Activated CD4-positive, alpha-beta memory T cell treated with anti-CD3 and anti-CD28 coated beads for 36 hours (primary cell): ENCODE data around the gene AMZ1. TPM values are rescaled to one million over a fixed set of nuclear protein-coding genes. Genes with fewer than 3 reads are reported as not detected.
"Not testable (repeated sequence)": the region's sequence is repeated elsewhere in the genome, so short reads cannot be mapped to it uniquely, and the experiment has no call there.

ENCODE experiments used
- CTCF ChIA-PET: fragments of 350-600 bp; sonication (Branson Sonifier 250); formaldehyde crosslinking; loops from one replicate; lab custom pipeline; 2021; ENCODE audit warnings: antibody characterized with exemption, inconsistent platforms; lab: Charles Lee
- POLR2A ChIA-PET: fragments of 350-600 bp; sonication (Branson Sonifier 250); formaldehyde crosslinking; loops from one replicate; lab custom pipeline; 2021; ENCODE audit warnings: antibody characterized with exemption; lab: Charles Lee
- DNase-seq: peaks from one replicate; pipeline ENCODE4 v3.0.0-alpha.2; 2020
- H3K27ac Mint-ChIP-seq: one replicate; pipeline ENCODE4 v1.8.0; 2021; ENCODE audit warnings: mixed read lengths
- H3K27me3 Mint-ChIP-seq: one replicate; pipeline ENCODE4 v1.8.0; 2021; ENCODE audit warnings: mixed read lengths
- H3K36me3 Mint-ChIP-seq: one replicate; pipeline ENCODE4 v1.8.0; 2021; ENCODE audit warnings: mixed read lengths
- H3K4me1 Mint-ChIP-seq: one replicate; pipeline ENCODE4 v1.8.0; 2021; ENCODE audit warnings: low read depth, mixed read lengths
- H3K4me3 Mint-ChIP-seq: one replicate; pipeline ENCODE4 v1.8.0; 2021; ENCODE audit warnings: mild to moderate bottlenecking, mixed read lengths
- H3K9me3 Mint-ChIP-seq: one replicate; pipeline ENCODE4 v1.8.0; 2021; ENCODE audit warnings: mixed read lengths
- intact Hi-C: fragments of 100-400 bp; cut with micrococcal nuclease; formaldehyde crosslinking; loops from one replicate; pipeline ENCODE4 v1.15.1; 2023
- total RNA-seq, 2 experiments: library from RNA; stranded (reverse); gene quantifications; one replicate each; pipeline ENCODE4 v1.2.3, GENCODE V29; 2021

AMZ1 gene
- total RNA-seq, 2 experiments from 2014 or later, result 0.83 to 0.94 TPM

GRCh38 chr7:2719007-2719406 lies 31.0 kb downstream of the AMZ1 start:
- H3K27me3 Mint-ChIP-seq, result peaks cover 2% of the 10 kb centered on the region
- no peaks in the 10 kb centered on the region for H3K36me3 Mint-ChIP-seq
- intact Hi-C loops, result loop anchor here (5.0 kb wide), 1 partner anchor 143 kb away; no protein-coding TSS in a partner anchor
- H3K9me3 Mint-ChIP-seq, result no peaks in the 10 kb centered on the region
- no peak overlapping the region for H3K27ac Mint-ChIP-seq
- H3K4me1 Mint-ChIP-seq, result peaks cover 60% of the 10 kb centered on the region
- ChIA-PET CTCF (interaction anchor here (0.6 to 4.1 kb wide), 20 partner anchors 9 to 1178 kb away, joined by 3 to 50 read pairs (median 4); no protein-coding TSS in a partner anchor), POLR2A (interaction anchor here (0.7 to 2.3 kb wide), 4 partner anchors 9 to 238 kb away, joined by 3 to 8 read pairs (median 4); no protein-coding TSS in a partner anchor)
- peak; percentile 82 for DNase-seq
- H3K4me3 Mint-ChIP-seq, result no peak overlapping the region

GRCh38 chr7:2720024-2720423 lies 32.0 kb downstream of the AMZ1 start:
- intact Hi-C loops, result loop anchor here (1.0 to 5.0 kb wide), 4 partner anchors 10 to 131 kb away; no protein-coding TSS in a partner anchor
- H3K4me1 Mint-ChIP-seq, result peaks cover 55% of the 10 kb centered on the region
- no peaks in the 10 kb centered on the region for H3K36me3 Mint-ChIP-seq
- H3K4me3 Mint-ChIP-seq, result no peak overlapping the region
- no peaks in the 10 kb centered on the region for H3K9me3 Mint-ChIP-seq
- no peak overlapping the region for H3K27ac Mint-ChIP-seq
- peaks cover 2% of the 10 kb centered on the region for H3K27me3 Mint-ChIP-seq
- ChIA-PET POLR2A (interaction anchor here (1.1 kb wide), 1 partner anchor 21 kb away, joined by 3 read pairs; no protein-coding TSS in a partner anchor), CTCF (interaction anchor here (1.1 to 4.1 kb wide), 8 partner anchors 9 to 268 kb away, joined by 3 to 50 read pairs (median 12); no protein-coding TSS in a partner anchor)
- peak; percentile 66 for DNase-seq

- no peak for DNase-seq
- intact Hi-C loops, result loop anchor here (2.0 to 5.0 kb wide), 2 partner anchors 50 to 129 kb away; no protein-coding TSS in a partner anchor
- peaks cover 37% of the 10 kb centered on the region for H3K4me1 Mint-ChIP-seq
- no peaks in the 10 kb centered on the region for H3K36me3 Mint-ChIP-seq
- ChIA-PET CTCF (interaction anchor here (1.6 to 4.1 kb wide), 5 partner anchors 11 to 143 kb away, joined by 4 to 22 read pairs (median 8); no protein-coding TSS in a partner anchor), POLR2A (no interaction called here)
- H3K27ac Mint-ChIP-seq, result no peak overlapping the region
- no peaks in the 10 kb centered on the region for H3K9me3 Mint-ChIP-seq
- no peak overlapping the region for H3K4me3 Mint-ChIP-seq
- no peaks in the 10 kb centered on the region for H3K27me3 Mint-ChIP-seq
These were observed 33.8 kb downstream of the AMZ1 start for GRCh38 chr7:2721842-2722241.

- CTCF ChIA-PET, result interaction anchor here (1.6 to 4.1 kb wide), 2 partner anchors 13 to 35 kb away, joined by 8 to 22 read pairs; no protein-coding TSS in a partner anchor
- Mint-ChIP-seq H3K36me3 (no peaks in the 10 kb centered on the region), H3K9me3 (no peaks in the 10 kb centered on the region), H3K4me3 (no peak overlapping the region), H3K4me1 (peaks cover 31% of the 10 kb centered on the region), H3K27me3 (no peaks in the 10 kb centered on the region), H3K27ac (no peak overlapping the region)
- intact Hi-C loops, result loop anchor here (5.0 kb wide), 1 partner anchor 50 kb away; no protein-coding TSS in a partner anchor
- POLR2A ChIA-PET, result no interaction called here
- no peak for DNase-seq
These were observed 34.6 kb downstream of the AMZ1 start for GRCh38 chr7:2722591-2722990.

GRCh38 chr7:2723138-2723850 lies 35.3 kb downstream of the AMZ1 start:
- Mint-ChIP-seq H3K9me3 (no peaks in the 10 kb centered on the region), H3K27ac (no peak overlapping the region), H3K27me3 (no peaks in the 10 kb centered on the region), H3K4me1 (peaks cover 24% of the 10 kb centered on the region), H3K4me3 (no peak overlapping the region), H3K36me3 (no peaks in the 10 kb centered on the region)
- no peak for DNase-seq
- CTCF ChIA-PET, result interaction anchor here (1.6 kb wide), 1 partner anchor 13 kb away, joined by 8 read pairs; no protein-coding TSS in a partner anchor
- POLR2A ChIA-PET, result no interaction called here
- intact Hi-C loops, result loop anchor here (5.0 kb wide), 1 partner anchor 49 kb away; no protein-coding TSS in a partner anchor

- H3K36me3 Mint-ChIP-seq, H3K9me3 Mint-ChIP-seq, H3K27ac Mint-ChIP-seq, POLR2A ChIA-PET, DNase-seq, H3K4me3 Mint-ChIP-seq, CTCF ChIA-PET, H3K27me3 Mint-ChIP-seq: not testable (repeated sequence)
- peaks cover 17% of the 10 kb centered on the region for H3K4me1 Mint-ChIP-seq
- intact Hi-C loops, result loop anchor here (5.0 kb wide), 1 partner anchor 48 kb away; no protein-coding TSS in a partner anchor
These were observed 36.0 kb downstream of the AMZ1 start for GRCh38 chr7:2724036-2724435.

- CTCF ChIA-PET, result interaction anchor here (0.9 kb wide), 1 partner anchor 15 kb away, joined by 3 read pairs; no protein-coding TSS in a partner anchor
- Mint-ChIP-seq H3K4me3 (no peak overlapping the region), H3K27me3 (no peaks in the 10 kb centered on the region), H3K4me1 (peaks cover 15% of the 10 kb centered on the region), H3K27ac (no peak overlapping the region), H3K9me3 (no peaks in the 10 kb centered on the region), H3K36me3 (peaks cover 2% of the 10 kb centered on the region)
- POLR2A ChIA-PET, result interaction anchor here (0.6 kb wide), 1 partner anchor 39 kb away, joined by 3 read pairs; no protein-coding TSS in a partner anchor
- intact Hi-C loops, result loop anchor here (5.0 kb wide), 1 partner anchor 48 kb away; no protein-coding TSS in a partner anchor
- peak; percentile 3 for DNase-seq
These were observed 36.6 kb downstream of the AMZ1 start for GRCh38 chr7:2724453-2725177.

- ChIA-PET CTCF (interaction anchor here (0.9 to 1.2 kb wide), 1 partner anchor 15 kb away, joined by 3 read pairs; no protein-coding TSS in a partner anchor), POLR2A (interaction anchor here (0.6 kb wide), 1 partner anchor 38 kb away, joined by 3 read pairs; no protein-coding TSS in a partner anchor)
- peak; percentile 6 for DNase-seq
- Mint-ChIP-seq H3K36me3 (peaks cover 5% of the 10 kb centered on the region), H3K27me3 (no peaks in the 10 kb centered on the region), H3K4me1 (peaks cover 8% of the 10 kb centered on the region), H3K9me3 (no peaks in the 10 kb centered on the region), H3K4me3 (no peak overlapping the region), H3K27ac (no peak overlapping the region)
- intact Hi-C loops, result no loop called here
These were observed 37.4 kb downstream of the AMZ1 start for GRCh38 chr7:2725178-2726105.

- peak; percentile 8 for DNase-seq
- Mint-ChIP-seq H3K27me3 (no peaks in the 10 kb centered on the region), H3K36me3 (peaks cover 11% of the 10 kb centered on the region), H3K27ac (no peak overlapping the region), H3K4me1 (no peaks in the 10 kb centered on the region), H3K9me3 (no peaks in the 10 kb centered on the region), H3K4me3 (no peak overlapping the region)
- intact Hi-C loops, result no loop called here
- CTCF ChIA-PET, result interaction anchor here (1.2 kb wide), 1 partner anchor 16 kb away, joined by 3 read pairs; no protein-coding TSS in a partner anchor
- POLR2A ChIA-PET, result no interaction called here
These were observed 38.5 kb downstream of the AMZ1 start for GRCh38 chr7:2726316-2727018.

GRCh38 chr7:2727206-2727605 lies 39.2 kb downstream of the AMZ1 start:
- H3K27ac Mint-ChIP-seq, POLR2A ChIA-PET: not testable (repeated sequence)
- CTCF ChIA-PET, result interaction anchor here (0.8 to 1.1 kb wide), 2 partner anchors 8 to 18 kb away, joined by 3 to 4 read pairs; no protein-coding TSS in a partner anchor

More at GRCh38 chr7:2727206-2727605, 39.2 kb downstream of the AMZ1 start:
- H3K27me3 Mint-ChIP-seq, intact Hi-C loops, H3K4me3 Mint-ChIP-seq, DNase-seq, H3K9me3 Mint-ChIP-seq, H3K4me1 Mint-ChIP-seq: not testable (repeated sequence)
- H3K36me3 Mint-ChIP-seq, result peaks cover 11% of the 10 kb centered on the region
